ENCODE data around the gene IFFO2. TPM values are rescaled to one million over a fixed set of nuclear protein-coding genes. Genes with fewer than 3 reads are reported as not detected.

Gene IFFO2
- total and polyA plus RNA-seq, 12 donors: 5.9 to 23.4 (median 15.8) TPM

- H3K36me3 ChIP-seq (replicated peaks in 1 of 2): no peaks in the 10 kb centered on the region
- DNase-seq: peak in 1 of 7 donors; percentile 18
- no peak overlapping the region for H3K4me3 ChIP-seq
- TF ChIP-seq CTCF (IDR thresholded peaks at IDR 0.05) (no peak), POLR2A (IDR thresholded peaks at IDR 0.05) (no peak)
- H3K27me3 ChIP-seq: no peaks in the 10 kb centered on the region
- no peaks in the 10 kb centered on the region for H3K9me3 ChIP-seq (replicated peaks in 1 of 3)
- no peak overlapping the region for H3K27ac ChIP-seq
- intact Hi-C loops (cut with DNase I): no loop called here
- H3K4me1 ChIP-seq (replicated peaks in 1 of 2): no peaks in the 10 kb centered on the region
- 77 to 95% (median 89%) methylated on average over 6 of the region's 6 CpGs for WGBS, 4 donors
Observed at GRCh38 chr1:18996548-18997177, 40.2 kb upstream of the IFFO2 start.

GRCh38 chr1:18994381-18994780 is 37.9 kb upstream of the IFFO2 start:
- intact Hi-C loops (cut with DNase I): no loop called here
- no peak for TF ChIP-seq CTCF (IDR thresholded peaks at IDR 0.05)
- no peak for TF ChIP-seq POLR2A (IDR thresholded peaks at IDR 0.05)
- peak in 2 of 7 donors; percentile 0 to 1 for DNase-seq
- H3K27ac ChIP-seq: no peak overlapping the region
- 81 to 94% (median 90%) methylated on average over 6 of the region's 6 CpGs for WGBS, 4 donors
- no peaks in the 10 kb centered on the region for H3K4me1 ChIP-seq (replicated peaks in 1 of 2)
- no peaks in the 10 kb centered on the region for H3K27me3 ChIP-seq
- H3K36me3 ChIP-seq (replicated peaks in 1 of 2): no peaks in the 10 kb centered on the region
- H3K4me3 ChIP-seq: no peak overlapping the region
- H3K9me3 ChIP-seq (replicated peaks in 1 of 3): no peaks in the 10 kb centered on the region

- no peaks in the 10 kb centered on the region for H3K4me1 ChIP-seq (replicated peaks in 1 of 2)
- H3K27ac ChIP-seq: no peak overlapping the region
- TF ChIP-seq CTCF (IDR thresholded peaks at IDR 0.05) (no peak), POLR2A (IDR thresholded peaks at IDR 0.05) (no peak)
- no peaks in the 10 kb centered on the region for H3K36me3 ChIP-seq (replicated peaks in 1 of 2)
- WGBS, 4 donors: 55 to 71% (median 61%) methylated on average over 3 of the region's 3 CpGs
- no peak overlapping the region for H3K4me3 ChIP-seq
- intact Hi-C loops (cut with DNase I): no loop called here
- H3K9me3 ChIP-seq (replicated peaks in 1 of 3): no peaks in the 10 kb centered on the region
- no peaks in the 10 kb centered on the region for H3K27me3 ChIP-seq
- no peak for DNase-seq
Observed at GRCh38 chr1:18992646-18993045, 36.2 kb upstream of the IFFO2 start.

- no peak for DNase-seq
- Histone ChIP-seq H3K36me3 (replicated peaks in 1 of 2) (no peaks in the 10 kb centered on the region), H3K27ac (no peak overlapping the region), H3K4me1 (replicated peaks in 1 of 2) (no peaks in the 10 kb centered on the region), H3K27me3 (no peaks in the 10 kb centered on the region), H3K9me3 (replicated peaks in 1 of 3) (no peaks in the 10 kb centered on the region), H3K4me3 (no peak overlapping the region)
- TF ChIP-seq POLR2A (IDR thresholded peaks at IDR 0.05): no peak
- intact Hi-C loops (cut with DNase I): no loop called here
- 92 to 100% (median 100%) methylated on average over 3 of the region's 3 CpGs for WGBS, 4 donors
Observed at GRCh38 chr1:18991585-18991984, 35.1 kb upstream of the IFFO2 start.

- H3K36me3 ChIP-seq (replicated peaks in 1 of 2): no peaks in the 10 kb centered on the region
- no peak for DNase-seq
- intact Hi-C loops (cut with DNase I): no loop called here
Observed at GRCh38 chr1:18989896-18990295, 33.4 kb upstream of the IFFO2 start.

More at GRCh38 chr1:18989896-18990295, 33.4 kb upstream of the IFFO2 start:
- Histone ChIP-seq H3K9me3 (replicated peaks in 1 of 3) (no peaks in the 10 kb centered on the region), H3K27me3 (no peaks in the 10 kb centered on the region), H3K4me1 (replicated peaks in 1 of 2) (no peaks in the 10 kb centered on the region), H3K4me3 (no peak overlapping the region), H3K27ac (no peak overlapping the region)
- WGBS, 4 donors: 75 to 83% (median 79%) methylated on average over 8 to 9 of the region's 9 CpGs
- TF ChIP-seq CTCF (IDR thresholded peaks at IDR 0.05) (no peak), POLR2A (IDR thresholded peaks at IDR 0.05) (no peak)
